Stimulated activated CD8-positive, alpha-beta memory T cell treated with anti-CD3 and anti-CD28 coated beads, Interleukin-4, amount 100 ng/mL, for 24 hours (primary cell): Measurements from ENCODE around the gene USP34.
A peak's percentile ranks its signal among the peaks of the same experiment; 100 is the strongest.
"Not testable (repeated sequence)": the region's sequence is repeated elsewhere in the genome, so short reads cannot be mapped to it uniquely, and the experiment has no call there.

Experiments
- DNase-seq: peaks from one replicate; pipeline ENCODE4 v3.0.0-alpha.2; 2020; ENCODE audit warnings: low read depth

USP34 gene

GRCh38 chr2:61470965-61471904, at the start of gene USP34:
TSS of gene USP34 (minus strand) at chr2:61471087. CDS start at chr2:61470692, 395 bp downstream.
- DNase-seq = peak; percentile 92

DNA sequence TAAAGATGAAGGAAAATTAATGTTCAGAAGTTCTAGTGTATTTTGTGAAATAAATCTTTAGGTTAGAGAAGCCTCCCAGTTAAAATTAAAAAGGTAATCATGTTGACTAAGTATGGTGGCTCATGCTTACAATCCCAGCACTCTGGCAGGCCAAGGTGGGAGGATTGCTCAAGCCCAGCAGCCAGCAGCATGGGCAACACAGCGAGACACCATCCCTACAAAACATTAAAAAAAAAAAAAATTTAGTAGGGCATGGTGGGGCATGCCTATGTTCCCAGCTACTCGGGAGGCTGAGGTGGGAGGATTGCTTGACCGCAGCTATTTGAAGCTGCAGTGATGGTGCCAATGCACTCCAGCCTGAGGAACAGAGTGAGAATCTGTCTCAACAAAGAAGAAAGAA, 49.4 kb upstream of the USP34 start:
- DNase-seq = no peak

DNA sequence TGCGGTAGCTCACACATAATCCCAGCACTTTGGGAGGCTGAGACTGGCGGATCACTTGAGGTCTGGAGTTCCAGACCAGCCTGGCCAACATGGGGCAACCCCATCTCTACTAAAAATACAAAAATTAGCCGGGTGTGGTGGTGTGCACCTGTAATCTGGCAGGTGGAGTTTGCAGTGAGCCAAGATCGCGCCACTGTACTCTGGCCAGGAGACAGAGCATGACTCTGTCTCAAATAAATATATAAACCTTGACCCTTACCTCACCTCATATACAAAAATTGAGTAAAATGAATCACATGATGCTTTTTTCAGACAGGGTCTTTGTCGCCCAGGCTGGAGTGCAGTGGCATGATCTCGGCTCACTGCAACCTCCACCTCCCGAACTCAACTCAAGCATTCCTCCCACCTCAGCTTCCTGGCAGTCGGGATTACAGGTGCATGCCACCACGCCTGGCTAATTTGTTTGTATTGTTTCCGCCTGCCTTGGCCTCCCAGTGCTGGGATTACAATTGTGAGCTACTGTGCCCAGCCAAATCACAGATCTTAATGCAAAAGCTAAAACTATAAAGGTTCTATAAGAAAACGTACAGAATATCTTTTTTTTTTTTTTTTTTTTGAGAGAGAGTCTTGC, 42.0 kb upstream of the USP34 start:
- DNase-seq = no peak

DNA sequence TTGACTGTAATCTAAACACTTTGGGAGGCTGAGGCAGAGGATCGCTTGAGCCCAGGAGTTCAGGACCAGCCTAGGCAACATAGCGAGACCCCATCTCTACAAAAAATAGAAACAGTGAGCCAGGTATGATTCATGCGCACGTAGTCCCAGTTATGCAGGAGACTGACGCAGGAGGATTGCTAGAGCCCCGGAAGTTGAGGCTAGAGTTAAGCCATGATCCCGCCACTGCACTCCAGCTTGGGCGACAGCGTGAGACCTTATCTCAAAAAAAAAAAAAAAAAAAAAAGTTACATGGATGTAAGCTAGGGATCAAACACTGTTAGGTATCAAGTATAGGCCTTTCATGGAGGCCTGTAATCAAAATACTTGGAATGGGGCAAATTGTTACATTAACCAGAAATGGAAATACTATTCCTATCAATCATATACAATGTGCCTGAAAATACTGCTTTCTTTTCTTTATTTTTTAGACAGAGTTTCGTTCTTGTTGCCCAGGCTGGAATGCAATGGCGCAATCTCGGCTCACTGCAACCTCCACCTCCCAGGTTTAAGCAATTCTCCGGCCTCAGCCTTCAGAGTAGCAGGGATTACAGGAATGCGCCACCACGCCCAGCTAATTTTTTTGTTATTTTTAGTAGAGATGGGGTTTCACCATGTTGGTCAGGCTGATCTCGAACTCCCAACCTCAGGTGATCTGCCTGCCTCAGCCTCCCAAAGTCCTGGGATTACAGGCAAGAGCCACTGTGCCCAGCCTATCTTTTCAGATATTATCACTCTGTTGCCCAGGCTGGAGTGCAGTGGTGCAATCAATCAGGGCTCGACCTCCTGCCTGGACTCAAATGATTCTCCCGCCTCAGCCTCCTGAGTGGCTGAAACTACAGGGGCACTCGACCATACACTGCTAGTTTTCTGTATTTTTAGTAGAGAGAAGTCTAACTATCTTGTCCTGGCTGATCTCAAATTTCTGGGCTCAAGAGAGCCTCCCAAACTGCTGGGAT, 40.1 kb upstream of the USP34 start:
- no peak for DNase-seq

GRCh38 chr2:61504949-61505348, 34.1 kb upstream of the USP34 start:
- DNase-seq = no peak

GRCh38 chr2:61499060-61499459, 28.2 kb upstream of the USP34 start:
- DNase-seq = no peak

DNA sequence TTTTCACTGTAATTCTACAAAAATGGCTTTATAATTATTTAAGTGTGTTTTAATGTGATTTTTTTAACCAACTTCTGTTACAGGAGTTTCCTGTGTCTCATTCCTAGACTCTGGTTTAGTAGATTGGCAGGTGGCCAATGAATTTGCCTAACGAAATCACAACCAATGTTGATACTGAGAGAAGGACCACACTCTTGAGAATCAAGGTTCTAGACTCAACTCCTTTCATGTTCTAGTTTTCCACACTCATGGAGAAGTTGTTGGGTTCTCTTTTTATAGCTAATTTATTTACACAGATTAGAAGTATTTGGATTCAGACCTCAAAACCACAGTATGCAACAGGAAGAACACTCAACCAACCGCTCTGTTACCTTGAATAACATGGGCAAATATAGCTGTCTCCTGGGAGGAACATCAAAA, 22.6 kb upstream of the USP34 start:
- DNase-seq = no peak

GRCh38 chr2:61492476-61492875, 21.6 kb upstream of the USP34 start:
- DNase-seq = no peak

DNA sequence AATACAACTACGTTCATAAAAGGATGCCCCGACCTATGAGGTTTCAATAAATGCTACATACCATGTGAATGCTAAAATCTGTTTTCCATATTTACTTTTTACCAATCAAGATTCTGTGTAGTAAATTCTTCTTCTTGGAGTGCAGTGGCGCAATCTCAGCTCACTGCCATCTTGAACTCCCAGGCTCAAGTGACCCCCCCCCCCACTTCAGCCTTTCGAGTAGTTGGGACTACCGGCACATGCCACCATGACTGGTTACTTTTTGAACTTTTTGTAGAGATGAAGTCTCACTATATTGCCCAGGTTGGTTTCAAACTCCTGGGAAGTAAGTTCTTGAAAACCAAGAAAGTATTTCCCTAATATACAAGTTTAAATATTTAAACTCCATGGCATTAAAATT, 14.4 kb upstream of the USP34 start:
- DNase-seq = no peak

- DNase-seq = no peak
These were observed 7.2 kb upstream of the USP34 start for GRCh38 chr2:61478086-61478485.

DNA sequence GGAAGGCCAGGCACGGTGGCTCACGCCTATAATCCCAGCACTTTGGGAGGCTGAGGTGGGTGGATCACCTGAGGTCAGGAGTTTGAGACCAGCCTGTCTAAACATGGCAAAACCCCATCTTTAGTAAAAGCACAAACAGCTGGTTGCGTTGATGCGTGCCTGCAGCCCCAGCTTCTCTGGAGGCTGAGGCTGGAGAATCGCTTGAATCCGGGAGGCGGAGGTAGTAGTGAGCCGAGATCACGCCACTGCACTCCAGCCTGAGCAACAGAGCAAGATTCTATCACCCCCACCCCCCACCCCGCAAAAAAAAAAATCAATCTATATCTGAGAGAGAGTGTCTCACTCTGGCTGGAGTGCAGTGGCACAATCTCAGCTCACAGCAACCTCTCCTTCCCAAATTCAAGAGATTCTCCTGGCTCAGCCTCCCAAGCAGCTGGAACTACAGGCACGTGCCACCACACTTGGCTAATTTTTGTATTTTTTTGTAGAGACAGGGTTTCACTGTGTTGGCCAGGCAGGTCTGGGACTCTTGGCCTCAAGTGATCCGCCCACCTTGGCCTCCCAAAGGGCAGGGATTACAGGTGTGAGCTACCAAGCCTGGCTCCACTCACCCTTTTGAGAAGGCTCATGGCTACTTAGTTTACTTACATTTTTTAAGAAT, 6.2 kb upstream of the USP34 start:
- not testable (repeated sequence) for DNase-seq

GRCh38 chr2:61471905-61472805, 1.3 kb upstream of the USP34 start:
- DNase-seq = no peak

DNA sequence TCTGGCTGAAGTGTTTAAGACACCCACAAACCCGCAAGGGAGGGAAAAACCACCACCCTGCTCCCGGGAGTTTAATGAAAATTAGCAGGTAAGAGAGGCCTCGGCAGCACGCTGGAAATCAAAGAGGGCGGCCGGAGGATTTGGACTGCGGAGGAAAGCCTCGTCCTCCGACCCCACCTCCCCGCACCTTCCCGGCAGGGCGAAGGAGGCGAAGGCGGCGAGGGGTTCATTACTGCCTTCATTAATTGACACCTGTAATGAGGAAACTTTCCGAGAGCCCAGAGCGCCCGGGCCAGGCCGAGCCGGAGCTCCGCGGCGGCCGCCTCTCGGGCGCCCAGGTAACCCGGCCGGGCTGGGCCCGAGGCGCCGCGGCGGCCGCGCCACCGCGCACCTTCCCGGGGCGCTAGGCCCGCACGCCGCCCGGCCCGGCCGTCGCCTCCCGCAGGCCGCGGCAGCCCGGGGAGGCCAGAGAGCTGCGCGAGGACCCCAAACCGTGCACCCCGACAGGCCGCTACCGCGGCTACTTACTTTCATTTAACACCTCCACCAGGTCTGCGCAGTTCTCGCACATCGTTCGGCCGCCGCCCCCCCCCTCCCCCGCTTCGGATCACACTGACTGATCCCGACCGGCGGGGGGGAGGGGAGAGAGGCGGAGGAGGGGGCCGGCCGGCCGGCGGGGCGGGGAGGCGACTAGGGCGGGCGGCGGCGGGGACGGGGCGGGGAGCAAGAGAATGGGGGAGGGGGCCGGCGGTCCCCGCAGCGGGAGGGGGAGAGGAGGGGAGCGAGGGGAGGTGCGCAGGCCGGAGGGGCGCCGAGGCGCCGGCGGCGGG, 550 bp downstream of the USP34 start:
- DNase-seq = peak; percentile 79

DNA sequence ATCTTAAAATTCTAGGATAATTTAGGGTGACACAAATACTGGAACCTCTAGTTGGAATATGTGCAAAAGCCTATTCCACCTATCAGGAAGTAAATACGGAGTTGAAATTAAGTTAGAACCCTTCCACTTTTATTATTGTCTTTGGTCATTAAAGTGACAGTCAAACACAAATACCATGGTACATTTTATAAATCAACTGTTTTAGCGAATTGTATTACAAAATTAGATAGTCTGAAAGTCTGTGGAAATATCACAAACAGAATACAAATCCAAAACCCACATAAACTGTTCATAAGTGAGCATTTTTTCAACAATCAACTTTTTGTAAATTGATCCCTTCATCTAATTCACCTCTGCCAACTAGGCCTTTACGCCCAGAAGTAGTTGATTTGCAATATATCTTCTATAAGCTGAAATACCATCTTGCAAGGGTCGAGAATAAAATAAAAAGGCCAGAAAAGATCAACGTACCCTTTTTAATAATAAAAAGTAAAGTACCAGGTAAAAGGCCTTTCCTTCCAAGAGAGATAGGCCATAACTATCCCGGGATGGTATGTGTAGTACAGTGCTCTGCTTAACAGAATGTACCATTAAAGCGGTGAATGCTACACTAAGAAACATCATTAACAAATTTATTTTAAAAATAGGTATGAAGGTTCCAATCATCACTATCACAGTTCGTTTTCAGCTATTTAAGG, 1.3 kb downstream of the USP34 start:
- no peak for DNase-seq

- not testable (repeated sequence) for DNase-seq
These were observed 2.7 kb downstream of the USP34 start for GRCh38 chr2:61468231-61468630.

- DNase-seq = no peak
These were observed 5.8 kb downstream of the USP34 start for GRCh38 chr2:61465045-61465444.

- no peak for DNase-seq
These were observed 7.0 kb downstream of the USP34 start for GRCh38 chr2:61463769-61464475.

DNA sequence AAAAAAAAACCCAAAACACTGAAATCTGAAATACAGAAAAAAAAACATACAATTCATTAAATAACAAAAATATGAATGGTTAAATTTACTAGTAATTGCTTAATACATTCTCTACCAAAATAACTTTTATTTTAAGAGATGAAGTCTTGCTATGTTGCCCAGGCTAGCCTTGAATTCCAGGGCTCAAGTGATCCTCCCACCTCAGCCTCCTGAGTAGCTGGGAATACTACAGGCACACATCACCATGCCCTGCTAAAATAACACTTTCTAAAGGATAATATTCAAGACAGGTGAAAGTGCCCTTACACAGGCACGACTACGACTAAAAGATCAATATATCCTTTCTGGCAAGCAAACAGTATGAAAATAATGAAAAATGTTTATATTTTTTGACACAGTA, 9.5 kb downstream of the USP34 start:
- DNase-seq = no peak
